AG08396 (cell line): ENCODE results near the gene GPAT2.
"Not testable (repeated sequence)": the region's sequence is repeated elsewhere in the genome, so short reads cannot be mapped to it uniquely, and the experiment has no call there.

Experiments used
- DNase-seq: peaks from one replicate; pipeline ENCODE4 v3.0.0; 2012; ENCODE audit warnings: low spot score, mixed read lengths

GPAT2 gene

GRCh38 chr2:96065381-96065930, 30.7 kb upstream of the GPAT2 start:
- DNase-seq = no peak

DNA sequence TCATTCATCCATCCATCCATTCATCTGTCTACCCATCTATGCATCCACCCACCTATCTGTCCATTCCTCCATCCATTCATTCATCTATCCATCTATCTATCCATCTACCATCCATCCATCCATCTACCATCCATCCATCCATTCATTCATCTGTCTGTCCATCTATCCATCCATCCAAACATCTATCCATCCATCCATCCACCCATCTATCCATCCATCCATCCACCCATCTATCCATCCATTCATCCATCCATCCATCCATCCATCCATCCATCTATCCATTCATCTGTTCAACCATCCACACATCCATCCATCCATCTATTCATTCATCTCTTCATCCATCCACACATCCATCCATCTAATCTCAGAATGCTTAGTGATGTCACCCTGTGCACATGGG, 30.0 kb upstream of the GPAT2 start:
- not testable (repeated sequence) for DNase-seq

- not testable (repeated sequence) for DNase-seq
These were observed 29.4 kb upstream of the GPAT2 start for GRCh38 chr2:96064047-96064675.

- DNase-seq = peak; percentile 18
These were observed 28.6 kb upstream of the GPAT2 start for GRCh38 chr2:96063116-96063899.

DNA sequence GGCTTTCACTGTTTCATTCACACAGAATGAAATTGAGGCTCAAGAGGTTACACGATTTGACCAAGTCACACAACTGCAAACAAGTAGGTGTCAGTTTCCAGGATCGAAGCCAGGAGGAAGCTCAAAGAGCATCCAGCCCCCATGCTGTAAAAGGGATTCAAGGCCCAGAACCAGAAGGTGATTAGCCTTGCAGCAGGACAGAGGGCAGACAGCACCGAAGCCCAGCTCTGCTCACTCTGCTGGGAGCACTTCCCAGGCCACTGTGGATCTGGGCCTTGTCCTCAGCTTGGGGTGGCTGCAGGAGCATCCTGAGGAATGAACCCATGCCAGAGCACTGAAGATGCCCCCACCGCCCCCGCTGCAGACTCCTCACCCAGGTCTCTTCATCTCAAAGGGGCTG, 27.8 kb upstream of the GPAT2 start:
- DNase-seq = not testable (repeated sequence)

DNA sequence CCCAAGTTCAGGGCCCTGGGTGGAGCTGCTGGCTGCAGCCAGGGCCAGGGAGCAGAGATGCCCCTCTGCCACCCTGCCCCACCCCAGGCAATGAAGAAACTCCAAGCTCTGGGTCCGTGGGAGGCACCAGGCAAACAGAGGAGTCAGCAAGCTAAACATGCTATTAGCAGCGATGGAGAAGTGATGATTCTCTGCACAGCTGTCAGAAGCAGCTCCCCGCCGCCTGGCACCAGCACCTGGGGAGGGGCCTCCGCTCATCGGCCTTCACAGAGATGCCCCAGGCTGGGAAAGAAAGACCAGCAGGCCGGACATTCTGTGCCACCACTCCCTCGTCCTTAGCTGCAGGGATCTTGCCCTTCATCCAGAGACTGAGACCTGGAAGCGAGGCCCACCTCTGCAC, 27.2 kb upstream of the GPAT2 start:
- not testable (repeated sequence) for DNase-seq

DNA sequence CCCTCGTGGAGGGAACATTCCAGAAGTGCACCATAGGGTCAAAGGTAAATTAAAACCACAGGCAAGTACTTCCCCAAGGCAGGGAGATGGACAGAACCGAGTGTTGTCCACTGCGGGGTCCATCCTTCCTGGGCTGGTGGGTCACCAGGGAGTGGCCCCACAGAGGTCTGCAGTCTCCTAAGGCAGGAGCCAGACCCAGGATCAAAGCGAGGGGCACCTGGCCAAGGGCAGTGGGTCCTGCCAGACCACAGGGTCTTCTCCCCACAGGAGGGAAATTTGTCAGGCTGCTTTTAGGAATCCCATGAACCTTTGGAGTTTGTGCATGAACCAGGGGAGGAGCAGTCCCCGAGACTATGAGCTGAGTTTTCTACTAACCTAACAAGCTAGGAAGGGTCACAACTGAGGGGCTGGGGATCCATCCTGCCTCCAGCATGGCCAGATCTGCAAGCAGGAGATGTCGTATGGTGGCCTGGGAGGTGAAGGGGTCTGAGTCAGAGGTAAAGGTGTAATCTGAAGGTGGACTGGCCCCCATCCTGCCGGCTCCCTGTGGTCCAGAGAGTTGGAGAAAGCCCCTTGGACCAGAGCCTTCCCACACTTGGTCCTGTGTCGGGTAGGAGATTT, 26.6 kb upstream of the GPAT2 start:
- DNase-seq = not testable (repeated sequence)

- DNase-seq = not testable (repeated sequence)
These were observed 25.6 kb upstream of the GPAT2 start for GRCh38 chr2:96060325-96060724.

- DNase-seq = not testable (repeated sequence)
These were observed 24.7 kb upstream of the GPAT2 start for GRCh38 chr2:96059443-96059842.

DNA sequence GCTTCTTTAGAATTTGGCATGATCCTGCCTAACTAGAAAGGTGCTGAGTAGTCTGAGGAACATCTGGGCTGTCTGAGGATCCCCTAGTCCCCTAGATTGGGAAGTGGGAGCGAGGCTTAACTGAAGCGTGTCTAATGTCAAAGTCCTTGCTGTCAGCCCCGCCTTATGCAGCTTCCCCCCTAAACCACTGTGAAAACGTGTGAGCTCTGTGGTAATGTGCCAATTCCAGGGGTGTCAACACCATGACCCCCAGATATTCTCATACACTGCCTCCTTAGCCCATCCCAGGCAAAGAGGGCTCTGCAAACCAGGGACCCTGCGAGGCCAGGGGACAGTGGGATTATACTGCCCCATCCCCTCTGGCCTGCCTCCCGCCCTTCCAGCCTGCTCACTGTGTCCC, 21.1 kb upstream of the GPAT2 start:
- DNase-seq = not testable (repeated sequence)

- not testable (repeated sequence) for DNase-seq
These were observed 19.8 kb upstream of the GPAT2 start for GRCh38 chr2:96054537-96054936.

- not testable (repeated sequence) for DNase-seq
These were observed 18.7 kb upstream of the GPAT2 start for GRCh38 chr2:96053385-96053784.

DNA sequence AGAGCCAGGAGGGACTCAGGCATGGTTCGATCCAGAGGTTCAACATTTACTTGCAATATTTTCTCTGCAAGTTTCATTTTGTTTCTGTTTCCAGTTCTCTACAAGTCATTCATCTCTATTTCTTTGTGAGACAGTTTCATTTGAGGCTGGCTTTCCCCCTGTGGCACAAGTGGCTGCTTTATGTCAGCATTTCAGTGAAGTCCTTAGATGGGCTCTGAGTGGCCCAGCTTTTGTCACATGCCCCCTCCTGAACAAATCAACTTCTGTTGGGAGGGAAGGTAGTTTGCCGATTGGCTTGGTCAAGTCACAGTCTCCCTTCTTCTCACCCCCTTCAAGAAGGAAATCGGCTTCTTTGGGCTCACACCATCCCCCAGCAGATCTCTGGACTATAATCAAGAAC, 17.9 kb upstream of the GPAT2 start:
- not testable (repeated sequence) for DNase-seq

DNA sequence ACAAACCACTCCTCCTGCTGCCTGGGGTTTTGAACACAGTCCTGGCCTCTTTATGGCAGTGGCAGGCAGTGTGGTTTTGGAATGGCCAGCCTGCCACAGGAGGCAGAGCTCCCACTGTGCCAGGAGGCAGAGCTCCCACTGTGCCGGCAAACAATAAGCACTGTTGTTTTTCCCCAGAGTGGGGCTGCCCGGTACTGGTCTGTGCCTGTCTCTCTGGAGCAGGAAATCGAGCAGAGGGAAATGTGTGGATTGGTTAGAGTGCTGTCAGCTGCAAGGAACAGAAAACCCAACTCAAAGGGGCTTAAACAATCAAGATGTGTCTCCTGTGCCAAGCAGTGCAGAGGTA, 15.2 kb upstream of the GPAT2 start:
- not testable (repeated sequence) for DNase-seq

DNA sequence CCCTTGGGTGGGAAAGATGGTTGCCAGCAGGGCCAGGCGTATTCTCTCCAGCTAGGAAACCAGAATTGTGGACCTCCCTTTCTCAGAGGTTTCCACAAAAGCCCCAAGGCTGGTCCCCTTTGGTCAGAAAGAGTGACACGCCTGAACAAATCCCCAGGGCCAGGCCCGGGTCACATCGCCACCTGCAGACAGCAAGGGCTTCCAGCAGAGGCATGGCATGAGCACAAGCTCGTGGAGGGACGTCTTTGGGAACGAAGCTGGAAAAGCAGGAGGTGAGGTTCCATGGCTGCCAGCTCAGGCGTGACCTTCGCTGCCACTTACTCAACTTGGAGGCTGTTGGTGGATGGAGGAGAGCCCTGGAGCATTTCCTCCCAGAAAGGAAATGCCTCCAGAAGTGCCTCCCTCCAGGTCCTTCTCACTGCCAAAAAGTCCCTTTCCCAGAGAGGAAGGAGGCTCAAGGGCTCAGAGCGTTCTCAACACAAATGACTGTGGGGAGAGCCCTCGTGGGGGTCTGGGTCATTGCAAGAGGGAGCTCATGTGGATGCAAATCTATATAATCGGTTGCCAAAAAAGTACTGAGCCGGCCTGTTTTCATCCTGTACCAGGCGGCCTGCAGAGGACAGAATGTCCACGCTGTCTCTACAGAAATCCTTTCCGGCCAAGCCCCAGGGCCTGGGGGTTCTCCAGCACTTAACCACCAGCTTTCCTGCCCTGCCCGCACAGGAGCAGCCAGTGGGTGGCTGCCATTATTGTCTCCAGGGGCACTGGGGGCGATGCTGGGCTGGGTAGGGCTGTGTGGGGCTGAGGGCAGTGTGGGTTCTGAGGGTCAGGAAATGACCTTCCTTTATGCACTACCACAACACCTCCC, 14.6 kb upstream of the GPAT2 start:
- DNase-seq = not testable (repeated sequence)

DNA sequence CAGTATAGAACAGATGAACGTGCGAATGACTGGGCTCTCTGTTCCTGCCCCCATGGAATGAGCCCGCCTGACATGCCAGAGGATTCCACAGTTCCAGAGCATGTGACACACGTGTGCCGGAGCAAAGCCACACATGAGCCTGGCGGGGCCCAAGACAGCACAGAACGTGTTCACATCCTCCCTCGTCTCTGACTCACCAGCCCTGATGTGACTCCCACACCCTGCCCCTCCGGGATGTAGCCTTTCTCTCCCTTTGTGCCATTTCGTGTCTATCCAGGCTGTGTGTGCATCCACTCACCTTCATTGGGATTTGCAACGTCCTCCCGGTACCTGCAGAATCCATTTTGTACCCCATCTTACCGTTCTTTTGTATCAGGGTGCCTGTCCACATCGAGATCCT, 838 bp upstream of the GPAT2 start:
- not testable (repeated sequence) for DNase-seq

DNA sequence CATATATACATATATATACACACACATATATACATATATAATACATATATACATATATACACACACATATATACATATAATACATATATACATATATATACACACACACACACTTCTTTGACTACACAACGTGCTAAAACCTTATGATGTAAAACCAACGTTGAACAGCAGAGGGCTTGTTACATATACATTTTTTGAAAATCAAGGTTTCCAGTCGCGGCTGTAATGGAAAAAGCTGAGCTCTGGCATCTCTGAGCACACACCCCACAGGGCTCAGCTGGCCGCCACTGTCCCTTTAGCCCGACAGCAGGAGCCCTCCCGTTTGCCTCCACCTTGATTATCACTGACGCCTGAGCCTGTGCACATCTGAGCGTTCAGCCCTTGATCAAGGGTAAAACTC, 719 bp downstream of the GPAT2 start:
- DNase-seq = not testable (repeated sequence)

DNA sequence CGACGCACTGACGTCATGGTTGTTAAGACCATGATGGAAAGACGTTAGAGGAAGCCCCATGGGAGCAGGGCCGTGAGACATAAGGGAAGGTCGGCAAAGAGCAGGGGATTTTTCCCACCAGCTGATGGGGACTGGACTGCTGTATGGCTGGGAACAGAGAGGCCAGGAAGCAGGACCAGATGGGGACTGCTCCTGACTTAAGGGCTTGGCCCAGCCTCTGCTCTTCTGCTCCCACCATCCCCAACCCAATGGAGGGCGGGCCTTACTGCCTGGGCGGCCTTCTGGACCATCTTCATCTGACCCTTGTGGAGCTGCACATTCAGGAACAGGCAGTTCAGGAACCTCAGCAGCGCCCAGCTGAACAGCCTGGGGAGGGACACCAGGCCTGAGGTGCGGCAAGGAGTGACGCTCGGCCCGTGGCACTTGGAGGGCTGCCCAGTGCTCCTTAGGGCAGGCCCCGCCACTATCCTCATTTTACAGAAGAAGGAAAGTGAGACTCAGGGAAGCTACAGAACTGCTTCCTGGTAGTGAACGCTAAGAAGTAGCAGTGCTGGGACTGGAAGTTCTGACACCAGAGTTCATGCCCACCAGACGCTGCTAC, 6.9 kb downstream of the GPAT2 start:
- DNase-seq = not testable (repeated sequence)

DNA sequence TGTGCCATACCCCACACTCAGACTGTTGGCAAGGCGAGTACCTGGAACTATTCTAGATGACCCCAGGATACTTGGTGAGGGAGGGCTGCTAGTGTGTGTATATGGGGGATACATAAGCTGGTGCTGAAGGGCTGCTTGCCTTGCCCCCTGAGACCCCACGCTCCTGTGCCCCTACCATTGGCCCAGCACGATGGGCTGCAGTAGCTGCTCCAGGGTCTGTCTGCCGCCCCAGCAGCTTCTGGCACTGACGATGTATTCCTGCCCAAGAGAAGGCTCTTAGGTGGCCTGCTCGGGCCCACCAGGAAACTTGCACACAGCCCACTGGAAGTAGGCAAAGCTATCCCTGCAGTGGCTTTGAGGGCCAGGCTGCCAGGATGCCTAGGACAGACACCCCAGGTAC, 9.0 kb downstream of the GPAT2 start:
- DNase-seq = not testable (repeated sequence)

GRCh38 chr2:96025194-96025492, 9.6 kb downstream of the GPAT2 start:
- no peak for DNase-seq

DNA sequence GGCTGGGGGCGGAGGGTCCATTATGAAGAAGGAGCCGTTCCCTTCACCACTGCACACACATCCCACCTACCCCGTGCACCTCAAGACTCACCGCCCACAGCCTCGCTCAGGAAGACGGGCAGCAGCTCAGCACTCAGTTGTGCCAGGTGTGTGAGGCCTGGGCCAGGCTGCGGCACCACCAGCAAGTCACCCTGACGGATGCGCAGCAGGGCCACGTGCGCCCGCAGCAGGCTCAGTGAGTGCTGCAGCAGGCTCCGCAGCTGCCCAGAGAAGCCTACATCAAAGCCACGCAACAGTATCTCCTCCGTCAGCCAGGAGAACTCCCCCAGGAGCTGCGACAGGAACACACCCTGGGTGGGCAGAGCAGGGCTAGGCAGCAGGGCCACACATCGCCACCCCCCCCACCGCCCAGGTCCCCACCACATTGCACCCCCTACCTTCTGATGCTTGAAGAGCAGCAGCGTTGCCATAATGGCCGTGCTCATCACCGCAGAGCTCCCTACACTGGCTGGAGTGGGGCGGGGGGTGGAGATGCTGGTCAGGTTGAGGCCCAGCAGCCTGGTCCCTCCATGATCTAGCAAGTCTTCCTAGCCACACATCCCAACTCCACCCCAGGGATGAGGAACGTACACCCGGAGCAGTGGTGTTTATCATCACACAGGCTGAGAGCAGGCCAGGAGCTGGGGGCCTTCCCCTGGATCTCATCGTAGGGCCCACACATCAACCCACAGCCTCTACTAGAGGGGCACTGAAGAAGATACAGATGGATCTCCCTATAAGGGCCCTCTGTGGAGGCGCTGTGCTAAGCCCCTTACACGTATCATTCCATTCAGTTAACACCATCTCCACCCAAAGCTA, 10.2 kb downstream of the GPAT2 start:
- no peak for DNase-seq
